Measurements from ENCODE around the gene EEFSEC.

- TF ChIP-seq, protein P1, sequence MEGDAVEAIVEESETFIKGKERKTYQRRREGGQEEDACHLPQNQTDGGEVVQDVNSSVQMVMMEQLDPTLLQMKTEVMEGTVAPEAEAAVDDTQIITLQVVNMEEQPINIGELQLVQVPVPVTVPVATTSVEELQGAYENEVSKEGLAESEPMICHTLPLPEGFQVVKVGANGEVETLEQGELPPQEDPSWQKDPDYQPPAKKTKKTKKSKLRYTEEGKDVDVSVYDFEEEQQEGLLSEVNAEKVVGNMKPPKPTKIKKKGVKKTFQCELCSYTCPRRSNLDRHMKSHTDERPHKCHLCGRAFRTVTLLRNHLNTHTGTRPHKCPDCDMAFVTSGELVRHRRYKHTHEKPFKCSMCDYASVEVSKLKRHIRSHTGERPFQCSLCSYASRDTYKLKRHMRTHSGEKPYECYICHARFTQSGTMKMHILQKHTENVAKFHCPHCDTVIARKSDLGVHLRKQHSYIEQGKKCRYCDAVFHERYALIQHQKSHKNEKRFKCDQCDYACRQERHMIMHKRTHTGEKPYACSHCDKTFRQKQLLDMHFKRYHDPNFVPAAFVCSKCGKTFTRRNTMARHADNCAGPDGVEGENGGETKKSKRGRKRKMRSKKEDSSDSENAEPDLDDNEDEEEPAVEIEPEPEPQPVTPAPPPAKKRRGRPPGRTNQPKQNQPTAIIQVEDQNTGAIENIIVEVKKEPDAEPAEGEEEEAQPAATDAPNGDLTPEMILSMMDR (IDR thresholded peaks at IDR 0.05), result no peak
- no peak for TF ChIP-seq ZFX (IDR thresholded peaks at IDR 0.05; ENCODE audit: borderline replicate concordance)
Observed at GRCh38 chr3:128123538-128124368, 29.5 kb upstream of the EEFSEC start, which contains the start of gene RUVBL1.
